Right atrium auricular region (tissue), 2 donors: ENCODE results near the gene EBI3. TPM values are rescaled to one million over a fixed set of nuclear protein-coding genes. Genes with fewer than 3 reads are reported as not detected.
"Not testable (repeated sequence)": the region's sequence is repeated elsewhere in the genome, so short reads cannot be mapped to it uniquely, and the experiment has no call there.

Source experiments
- DNase-seq: peaks from one replicate; pipeline ENCODE4 v3.0.0-alpha.2; 2019; ENCODE audit warnings: low spot score
- H3K27ac ChIP-seq, 2 donors: fragments of 200-600 bp; sonication (generic); 1 replicate in 1 of 2; 2 replicates in 1 of 2; pipeline ENCODE4 v1.5.1; 2016 to 2019
- H3K27me3 ChIP-seq, 2 donors: fragments of 200-600 bp; sonication (generic); one replicate each; pipeline versions ENCODE4 v1.5.1 to v1.6.0; 2017 to 2019
- H3K36me3 ChIP-seq: fragments of 200-600 bp; sonication (generic); one replicate; pipeline ENCODE4 v1.5.1; 2016
- H3K4me1 ChIP-seq, 2 donors: fragments of 200-600 bp; sonication (generic); one replicate each; pipeline versions ENCODE4 v1.5.1 to v1.6.0; 2017 to 2019
- H3K4me3 ChIP-seq, 2 donors: fragments of 200-600 bp; sonication (generic); 1 replicate in 1 of 2; 2 replicates in 1 of 2; pipeline ENCODE4 v1.5.1; 2017 to 2019; ENCODE audit warnings: mild to moderate bottlenecking in 1 of 2, moderate library complexity in 1 of 2
- H3K9me3 ChIP-seq, 2 donors: fragments of 200-600 bp; sonication (generic); one replicate each; pipeline ENCODE4 v1.5.1; 2019
- CTCF ChIP-seq, 2 donors: fragments of 200-600 bp; sonication (generic); IDR thresholded peaks; one replicate each; pipeline ENCODE4 v1.5.1; 2019; ENCODE audit warnings: antibody characterized with exemption in 2 of 2
- total RNA-seq, 2 donors: library from RNA; depleted of rRNA; stranded (reverse); fragments of >200 nt; gene quantifications; one replicate each; pipeline ENCODE4 v1.1.0, GENCODE V29; 2016

Gene EBI3
- total RNA-seq, 2 donors from 2014 or later: 1.7 to 2.6 TPM

GRCh38 chr19:4185413-4186086 lies 43.8 kb upstream of the EBI3 start:
- no peak for TF ChIP-seq CTCF (IDR thresholded peaks at IDR 0.05)
- peaks cover 0 to 21% of the 10 kb centered on the region in 2 donors for H3K4me1 ChIP-seq
- no peaks in the 10 kb centered on the region for H3K36me3 ChIP-seq
- no peak overlapping the region for H3K4me3 ChIP-seq
- no peak overlapping the region for H3K27ac ChIP-seq
- no peaks in the 10 kb centered on the region for H3K9me3 ChIP-seq
- DNase-seq: no peak
- no peaks in the 10 kb centered on the region for H3K27me3 ChIP-seq

GRCh38 chr19:4186087-4186993 lies 43.0 kb upstream of the EBI3 start:
- Histone ChIP-seq H3K36me3 (no peaks in the 10 kb centered on the region), H3K4me1 (peaks cover 0 to 15% of the 10 kb centered on the region in 2 donors), H3K27ac (no peak overlapping the region), H3K4me3 (no peak overlapping the region), H3K9me3 (no peaks in the 10 kb centered on the region), H3K27me3 (no peaks in the 10 kb centered on the region)
- DNase-seq: peak; percentile 60
- TF ChIP-seq CTCF (IDR thresholded peaks at IDR 0.05): peak; percentile 51 to 76

- TF ChIP-seq CTCF (IDR thresholded peaks at IDR 0.05): no peak
- DNase-seq: no peak
- Histone ChIP-seq H3K9me3 (no peaks in the 10 kb centered on the region), H3K36me3 (no peaks in the 10 kb centered on the region), H3K4me3 (no peak overlapping the region), H3K27me3 (peaks cover 0 to under 1% of the 10 kb centered on the region in 2 donors), H3K4me1 (peaks cover 0 to 8% of the 10 kb centered on the region in 2 donors), H3K27ac (no peak overlapping the region)
Observed at GRCh38 chr19:4187313-4188122, 41.8 kb upstream of the EBI3 start.

- H3K9me3 ChIP-seq: no peaks in the 10 kb centered on the region
- H3K4me1 ChIP-seq: no peaks in the 10 kb centered on the region
- no peak overlapping the region for H3K4me3 ChIP-seq
- peaks cover 0 to 3% of the 10 kb centered on the region in 2 donors for H3K27me3 ChIP-seq
- no peak overlapping the region for H3K27ac ChIP-seq
- TF ChIP-seq CTCF (IDR thresholded peaks at IDR 0.05): no peak
- no peak for DNase-seq
- H3K36me3 ChIP-seq: no peaks in the 10 kb centered on the region
Observed at GRCh38 chr19:4189641-4190040, 39.7 kb upstream of the EBI3 start.

DNA sequence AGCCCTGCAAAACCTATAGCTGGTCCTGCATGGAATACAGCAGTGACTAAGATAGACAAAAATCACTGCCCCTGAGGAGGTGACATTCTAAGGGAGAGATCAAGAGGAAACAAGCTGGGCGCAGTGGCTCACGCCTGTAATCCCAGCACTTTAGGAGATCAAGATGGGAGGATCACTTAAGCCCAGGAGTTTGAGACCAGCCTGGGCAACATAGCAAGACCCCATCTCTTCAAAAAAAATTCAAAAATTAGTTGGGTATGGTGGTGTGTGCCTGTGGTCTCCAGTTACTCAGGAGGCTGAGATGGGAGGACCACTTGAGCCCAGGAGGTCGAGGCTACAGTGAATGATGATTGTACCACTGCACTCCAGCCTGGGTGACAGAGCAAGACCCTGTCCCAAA lies 36.8 kb upstream of the EBI3 start:
- not testable (repeated sequence) for H3K4me1 ChIP-seq, H3K27ac ChIP-seq, H3K4me3 ChIP-seq, DNase-seq, H3K9me3 ChIP-seq, H3K36me3 ChIP-seq
- H3K27me3 ChIP-seq: peaks cover 7 to 16% of the 10 kb centered on the region in 2 donors
